ENCODE data around the gene LSR.

Gene LSR

DNA sequence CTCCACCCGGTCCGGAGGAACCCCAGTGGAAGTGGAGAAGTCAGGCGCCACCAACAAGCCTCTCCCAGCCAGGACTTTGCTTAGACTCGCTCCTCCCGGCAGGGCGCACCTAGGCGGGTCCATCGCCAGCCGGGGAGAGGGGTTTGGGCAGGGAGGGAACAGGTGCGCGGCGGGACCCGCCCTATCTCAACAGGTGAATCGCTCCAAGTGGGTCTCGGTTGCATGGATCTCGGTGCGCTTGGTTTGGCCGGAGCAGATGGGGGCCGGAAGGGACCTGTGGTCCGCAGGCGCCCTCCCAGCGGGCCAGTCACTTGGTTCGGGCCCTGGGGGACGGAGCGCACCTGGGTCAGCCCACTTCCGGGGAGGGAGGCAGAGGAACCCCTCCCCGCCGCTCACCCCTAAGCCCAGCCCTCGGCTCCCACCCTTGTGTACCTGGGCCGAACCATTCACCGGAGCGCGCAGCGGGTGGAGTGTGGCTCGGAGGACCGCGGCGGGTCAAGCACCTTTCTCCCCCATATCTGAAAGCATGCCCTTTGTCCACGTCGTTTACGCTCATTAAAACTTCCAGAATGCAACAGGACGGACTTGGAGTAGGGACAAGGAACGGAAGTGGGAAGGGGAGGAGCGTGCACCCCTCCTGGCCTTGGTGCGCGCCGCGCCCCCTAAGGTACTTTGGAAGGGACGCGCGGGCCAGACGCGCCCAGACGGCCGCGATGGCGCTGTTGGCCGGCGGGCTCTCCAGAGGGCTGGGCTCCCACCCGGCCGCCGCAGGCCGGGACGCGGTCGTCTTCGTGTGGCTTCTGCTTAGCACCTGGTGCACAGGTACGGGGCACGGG is at the start of gene LSR (continued):
- peak; percentile 96 for TF ChIP-seq KLF16 (tag by site-specific recombination; IDR thresholded peaks at IDR 0.05)
- TF ChIP-seq, protein P1, sequence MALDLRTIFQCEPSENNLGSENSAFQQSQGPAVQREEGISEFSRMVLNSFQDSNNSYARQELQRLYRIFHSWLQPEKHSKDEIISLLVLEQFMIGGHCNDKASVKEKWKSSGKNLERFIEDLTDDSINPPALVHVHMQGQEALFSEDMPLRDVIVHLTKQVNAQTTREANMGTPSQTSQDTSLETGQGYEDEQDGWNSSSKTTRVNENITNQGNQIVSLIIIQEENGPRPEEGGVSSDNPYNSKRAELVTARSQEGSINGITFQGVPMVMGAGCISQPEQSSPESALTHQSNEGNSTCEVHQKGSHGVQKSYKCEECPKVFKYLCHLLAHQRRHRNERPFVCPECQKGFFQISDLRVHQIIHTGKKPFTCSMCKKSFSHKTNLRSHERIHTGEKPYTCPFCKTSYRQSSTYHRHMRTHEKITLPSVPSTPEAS (tag by site-specific recombination; IDR thresholded peaks at IDR 0.05): peak; percentile 67; the same call in 1 of the 2 replicates
- TF ChIP-seq ZNF335 (tag by site-specific recombination; conservative IDR thresholded peaks at IDR 0.05): peak; percentile 99
- TF ChIP-seq ZNF2 (tag by site-specific recombination; IDR thresholded peaks at IDR 0.05): peak; percentile 97
- no peak for TF ChIP-seq FEZF1 (tag by site-specific recombination; IDR thresholded peaks at IDR 0.05)
- TF ChIP-seq ZSCAN30 (tag by site-specific recombination; IDR thresholded peaks at IDR 0.05): peak; percentile 82
- TF ChIP-seq ZNF501 (tag by site-specific recombination; IDR thresholded peaks at IDR 0.05): peak; percentile 91
- no peak for TF ChIP-seq ZNF510 (tag by site-specific recombination; IDR thresholded peaks at IDR 0.05; ENCODE audit: insufficient replicate concordance)
- TF ChIP-seq, protein P2, sequence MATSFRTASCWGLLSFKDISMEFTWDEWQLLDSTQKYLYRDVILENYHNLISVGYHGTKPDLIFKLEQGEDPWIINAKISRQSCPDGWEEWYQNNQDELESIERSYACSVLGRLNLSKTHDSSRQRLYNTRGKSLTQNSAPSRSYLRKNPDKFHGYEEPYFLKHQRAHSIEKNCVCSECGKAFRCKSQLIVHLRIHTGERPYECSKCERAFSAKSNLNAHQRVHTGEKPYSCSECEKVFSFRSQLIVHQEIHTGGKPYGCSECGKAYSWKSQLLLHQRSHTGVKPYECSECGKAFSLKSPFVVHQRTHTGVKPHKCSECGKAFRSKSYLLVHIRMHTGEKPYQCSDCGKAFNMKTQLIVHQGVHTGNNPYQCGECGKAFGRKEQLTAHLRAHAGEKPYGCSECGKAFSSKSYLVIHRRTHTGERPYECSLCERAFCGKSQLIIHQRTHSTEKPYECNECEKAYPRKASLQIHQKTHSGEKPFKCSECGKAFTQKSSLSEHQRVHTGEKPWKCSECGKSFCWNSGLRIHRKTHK (tag by site-specific recombination; IDR thresholded peaks at IDR 0.05): no peak
- TF ChIP-seq, protein P3, sequence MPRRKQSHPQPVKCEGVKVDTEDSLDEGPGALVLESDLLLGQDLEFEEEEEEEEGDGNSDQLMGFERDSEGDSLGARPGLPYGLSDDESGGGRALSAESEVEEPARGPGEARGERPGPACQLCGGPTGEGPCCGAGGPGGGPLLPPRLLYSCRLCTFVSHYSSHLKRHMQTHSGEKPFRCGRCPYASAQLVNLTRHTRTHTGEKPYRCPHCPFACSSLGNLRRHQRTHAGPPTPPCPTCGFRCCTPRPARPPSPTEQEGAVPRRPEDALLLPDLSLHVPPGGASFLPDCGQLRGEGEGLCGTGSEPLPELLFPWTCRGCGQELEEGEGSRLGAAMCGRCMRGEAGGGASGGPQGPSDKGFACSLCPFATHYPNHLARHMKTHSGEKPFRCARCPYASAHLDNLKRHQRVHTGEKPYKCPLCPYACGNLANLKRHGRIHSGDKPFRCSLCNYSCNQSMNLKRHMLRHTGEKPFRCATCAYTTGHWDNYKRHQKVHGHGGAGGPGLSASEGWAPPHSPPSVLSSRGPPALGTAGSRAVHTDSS (tag by site-specific recombination; IDR thresholded peaks at IDR 0.05): no peak; the same call in 1 of the 2 replicates
- no peak for TF ChIP-seq ZNF521 (tag by site-specific recombination; IDR thresholded peaks at IDR 0.05)
- TF ChIP-seq, protein P4, sequence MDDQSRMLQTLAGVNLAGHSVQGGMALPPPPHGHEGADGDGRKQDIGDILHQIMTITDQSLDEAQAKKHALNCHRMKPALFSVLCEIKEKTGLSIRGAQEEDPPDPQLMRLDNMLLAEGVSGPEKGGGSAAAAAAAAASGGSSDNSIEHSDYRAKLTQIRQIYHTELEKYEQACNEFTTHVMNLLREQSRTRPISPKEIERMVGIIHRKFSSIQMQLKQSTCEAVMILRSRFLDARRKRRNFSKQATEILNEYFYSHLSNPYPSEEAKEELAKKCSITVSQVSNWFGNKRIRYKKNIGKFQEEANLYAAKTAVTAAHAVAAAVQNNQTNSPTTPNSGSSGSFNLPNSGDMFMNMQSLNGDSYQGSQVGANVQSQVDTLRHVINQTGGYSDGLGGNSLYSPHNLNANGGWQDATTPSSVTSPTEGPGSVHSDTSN (CRISPR knock-in tag; IDR thresholded peaks at IDR 0.05): no peak; the same call in 1 of the 2 replicates
- TF ChIP-seq ZFHX2 (tag by site-specific recombination; conservative IDR thresholded peaks at IDR 0.05): peak; percentile 66
- no peak for TF ChIP-seq ZNF830 (tag by site-specific recombination; IDR thresholded peaks at IDR 0.05; ENCODE audit: low read depth)
- TF ChIP-seq, protein P5, sequence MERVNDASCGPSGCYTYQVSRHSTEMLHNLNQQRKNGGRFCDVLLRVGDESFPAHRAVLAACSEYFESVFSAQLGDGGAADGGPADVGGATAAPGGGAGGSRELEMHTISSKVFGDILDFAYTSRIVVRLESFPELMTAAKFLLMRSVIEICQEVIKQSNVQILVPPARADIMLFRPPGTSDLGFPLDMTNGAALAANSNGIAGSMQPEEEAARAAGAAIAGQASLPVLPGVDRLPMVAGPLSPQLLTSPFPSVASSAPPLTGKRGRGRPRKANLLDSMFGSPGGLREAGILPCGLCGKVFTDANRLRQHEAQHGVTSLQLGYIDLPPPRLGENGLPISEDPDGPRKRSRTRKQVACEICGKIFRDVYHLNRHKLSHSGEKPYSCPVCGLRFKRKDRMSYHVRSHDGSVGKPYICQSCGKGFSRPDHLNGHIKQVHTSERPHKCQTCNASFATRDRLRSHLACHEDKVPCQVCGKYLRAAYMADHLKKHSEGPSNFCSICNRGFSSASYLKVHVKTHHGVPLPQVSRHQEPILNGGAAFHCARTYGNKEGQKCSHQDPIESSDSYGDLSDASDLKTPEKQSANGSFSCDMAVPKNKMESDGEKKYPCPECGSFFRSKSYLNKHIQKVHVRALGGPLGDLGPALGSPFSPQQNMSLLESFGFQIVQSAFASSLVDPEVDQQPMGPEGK (tag by site-specific recombination; IDR thresholded peaks at IDR 0.05): peak; percentile 100
- TF ChIP-seq ZNF791 (tag by site-specific recombination; IDR thresholded peaks at IDR 0.05): no peak
- TF ChIP-seq ZNF48 (tag by site-specific recombination; IDR thresholded peaks at IDR 0.05): no peak
- TF ChIP-seq ZNF366 (tag by site-specific recombination; conservative IDR thresholded peaks at IDR 0.05): no peak
- TF ChIP-seq ZNF266 (tag by site-specific recombination; IDR thresholded peaks at IDR 0.05; ENCODE audit: low read depth): 0 out of 2 replicates have a peak, but pooled peaks have one; percentile 29
- TF ChIP-seq ZNF184 (tag by site-specific recombination; IDR thresholded peaks at IDR 0.05): no peak; the same call in 1 of the 2 replicates
- no peak for TF ChIP-seq ZNF549 (tag by site-specific recombination; IDR thresholded peaks at IDR 0.05)
- TF ChIP-seq, protein P6, sequence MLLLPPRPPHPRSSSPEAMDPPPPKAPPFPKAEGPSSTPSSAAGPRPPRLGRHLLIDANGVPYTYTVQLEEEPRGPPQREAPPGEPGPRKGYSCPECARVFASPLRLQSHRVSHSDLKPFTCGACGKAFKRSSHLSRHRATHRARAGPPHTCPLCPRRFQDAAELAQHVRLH (tag by site-specific recombination; IDR thresholded peaks at IDR 0.05): peak; percentile 100
- TF ChIP-seq ZNF223 (tag by site-specific recombination; IDR thresholded peaks at IDR 0.05): no peak; the same call in 1 of the 2 replicates
- TF ChIP-seq ZNF837 (tag by site-specific recombination; IDR thresholded peaks at IDR 0.05): no peak
- TF ChIP-seq ZNF174 (tag by site-specific recombination; IDR thresholded peaks at IDR 0.05): no peak
- TF ChIP-seq ZNF571 (tag by site-specific recombination; IDR thresholded peaks at IDR 0.05): no peak
- TF ChIP-seq, protein P7, sequence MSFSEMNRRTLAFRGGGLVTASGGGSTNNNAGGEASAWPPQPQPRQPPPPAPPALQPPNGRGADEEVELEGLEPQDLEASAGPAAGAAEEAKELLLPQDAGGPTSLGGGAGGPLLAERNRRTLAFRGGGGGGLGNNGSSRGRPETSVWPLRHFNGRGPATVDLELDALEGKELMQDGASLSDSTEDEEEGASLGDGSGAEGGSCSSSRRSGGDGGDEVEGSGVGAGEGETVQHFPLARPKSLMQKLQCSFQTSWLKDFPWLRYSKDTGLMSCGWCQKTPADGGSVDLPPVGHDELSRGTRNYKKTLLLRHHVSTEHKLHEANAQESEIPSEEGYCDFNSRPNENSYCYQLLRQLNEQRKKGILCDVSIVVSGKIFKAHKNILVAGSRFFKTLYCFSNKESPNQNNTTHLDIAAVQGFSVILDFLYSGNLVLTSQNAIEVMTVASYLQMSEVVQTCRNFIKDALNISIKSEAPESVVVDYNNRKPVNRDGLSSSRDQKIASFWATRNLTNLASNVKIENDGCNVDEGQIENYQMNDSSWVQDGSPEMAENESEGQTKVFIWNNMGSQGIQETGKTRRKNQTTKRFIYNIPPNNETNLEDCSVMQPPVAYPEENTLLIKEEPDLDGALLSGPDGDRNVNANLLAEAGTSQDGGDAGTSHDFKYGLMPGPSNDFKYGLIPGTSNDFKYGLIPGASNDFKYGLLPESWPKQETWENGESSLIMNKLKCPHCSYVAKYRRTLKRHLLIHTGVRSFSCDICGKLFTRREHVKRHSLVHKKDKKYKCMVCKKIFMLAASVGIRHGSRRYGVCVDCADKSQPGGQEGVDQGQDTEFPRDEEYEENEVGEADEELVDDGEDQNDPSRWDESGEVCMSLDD (tag by site-specific recombination; IDR thresholded peaks at IDR 0.05): peak; percentile 99
- TF ChIP-seq ZNF670 (tag by site-specific recombination; IDR thresholded peaks at IDR 0.05; ENCODE audit: low read depth): no peak; the same call in 1 of the 2 replicates
